ENCODE data around the gene NDUFAF2.
"Not testable (repeated sequence)": the region's sequence is repeated elsewhere in the genome, so short reads cannot be mapped to it uniquely, and the experiment has no call there.

Gene NDUFAF2

GRCh38 chr5:61047346-61047745 lies 102.3 kb downstream of the NDUFAF2 start:
- in situ Hi-C loops (cut with HindIII; ENCODE audit: low sequenced_read_pairs), result no loop called here

GRCh38 chr5:61048534-61048933 lies 103.5 kb downstream of the NDUFAF2 start:
- in situ Hi-C loops (cut with HindIII; ENCODE audit: low sequenced_read_pairs), result no loop called here

GRCh38 chr5:61050292-61050691 lies 105.3 kb downstream of the NDUFAF2 start:
- in situ Hi-C loops (cut with HindIII; ENCODE audit: low sequenced_read_pairs), result no loop called here

GRCh38 chr5:61051267-61051666 lies 106.3 kb downstream of the NDUFAF2 start:
- in situ Hi-C loops (cut with HindIII; ENCODE audit: low sequenced_read_pairs), result no loop called here

GRCh38 chr5:61052882-61053281 lies 107.9 kb downstream of the NDUFAF2 start:
- in situ Hi-C loops (cut with HindIII; ENCODE audit: low sequenced_read_pairs), result no loop called here

- in situ Hi-C loops (cut with HindIII; ENCODE audit: low sequenced_read_pairs), result no loop called here
Observed at GRCh38 chr5:61053937-61054336, 108.9 kb downstream of the NDUFAF2 start.

- in situ Hi-C loops (cut with HindIII; ENCODE audit: low sequenced_read_pairs), result no loop called here
Observed at GRCh38 chr5:61055434-61056006, 110.5 kb downstream of the NDUFAF2 start.

- in situ Hi-C loops (cut with HindIII; ENCODE audit: low sequenced_read_pairs), result no loop called here
Observed at GRCh38 chr5:61059499-61059898, 114.5 kb downstream of the NDUFAF2 start.

- in situ Hi-C loops (cut with HindIII; ENCODE audit: low sequenced_read_pairs), result no loop called here
Observed at GRCh38 chr5:61069150-61069549, 124.1 kb downstream of the NDUFAF2 start.

- in situ Hi-C loops (cut with HindIII; ENCODE audit: low sequenced_read_pairs), result no loop called here
Observed at GRCh38 chr5:61071526-61071925, 126.5 kb downstream of the NDUFAF2 start.

- in situ Hi-C loops (cut with HindIII; ENCODE audit: low sequenced_read_pairs), result loop anchor here (5.0 kb wide), 1 partner anchor 61 kb away; no protein-coding TSS in a partner anchor
Observed at GRCh38 chr5:61076626-61077025, 131.6 kb downstream of the NDUFAF2 start.

GRCh38 chr5:61081741-61082140 lies 136.7 kb downstream of the NDUFAF2 start:
- in situ Hi-C loops (cut with HindIII; ENCODE audit: low sequenced_read_pairs), result no loop called here

- in situ Hi-C loops (cut with HindIII; ENCODE audit: low sequenced_read_pairs), result no loop called here
Observed at GRCh38 chr5:61082516-61083280, 137.7 kb downstream of the NDUFAF2 start.

GRCh38 chr5:61084658-61085057 lies 139.7 kb downstream of the NDUFAF2 start:
- in situ Hi-C loops (cut with HindIII; ENCODE audit: low sequenced_read_pairs), result no loop called here

- in situ Hi-C loops (cut with HindIII; ENCODE audit: low sequenced_read_pairs), result no loop called here
Observed at GRCh38 chr5:61085885-61086284, 140.9 kb downstream of the NDUFAF2 start.

GRCh38 chr5:61087921-61088320 lies 142.9 kb downstream of the NDUFAF2 start:
- in situ Hi-C loops (cut with HindIII; ENCODE audit: low sequenced_read_pairs), result no loop called here

- in situ Hi-C loops (cut with HindIII; ENCODE audit: low sequenced_read_pairs), result no loop called here
Observed at GRCh38 chr5:61089351-61089750, 144.3 kb downstream of the NDUFAF2 start.

GRCh38 chr5:61093046-61093771 lies 148.2 kb downstream of the NDUFAF2 start:
- in situ Hi-C loops (cut with HindIII; ENCODE audit: low sequenced_read_pairs), result not testable (repeated sequence)

- in situ Hi-C loops (cut with HindIII; ENCODE audit: low sequenced_read_pairs), result loop anchor here (5.0 kb wide), 1 partner anchor 595 kb away; no protein-coding TSS in a partner anchor
Observed at GRCh38 chr5:61097465-61097864, 152.5 kb downstream of the NDUFAF2 start.

- in situ Hi-C loops (cut with HindIII; ENCODE audit: low sequenced_read_pairs), result loop anchor here (5.0 kb wide), 1 partner anchor 594 kb away; no protein-coding TSS in a partner anchor
Observed at GRCh38 chr5:61098251-61098995, 153.4 kb downstream of the NDUFAF2 start.

GRCh38 chr5:61100437-61100836 lies 155.4 kb downstream of the NDUFAF2 start:
- in situ Hi-C loops (cut with HindIII; ENCODE audit: low sequenced_read_pairs), result no loop called here
